Stimulated activated naive CD4-positive, alpha-beta T cell treated with Interleukin-2 at 50 U/mL for 16 hours (primary cell): ENCODE results near the gene WDR82.

Experiments used
- DNase-seq: peaks from one replicate; lab custom pipeline; 2025; lab: John Stamatoyannopoulos, UW

The WDR82 gene

GRCh38 chr3:52222319-52223221 lies 55.9 kb downstream of the WDR82 start:
- DNase-seq, result no peak

- peak; percentile 46 for DNase-seq
Measured at GRCh38 chr3:52221563-52222318, 56.7 kb downstream of the WDR82 start.

GRCh38 chr3:52221141-52221562 lies 57.3 kb downstream of the WDR82 start:
- no peak for DNase-seq

GRCh38 chr3:52220380-52221026 lies 57.9 kb downstream of the WDR82 start:
- peak; percentile 81 for DNase-seq

GRCh38 chr3:52218937-52219650 lies 59.4 kb downstream of the WDR82 start:
- DNase-seq, result no peak

- no peak for DNase-seq
Measured at GRCh38 chr3:52218454-52218853, 60.0 kb downstream of the WDR82 start.

GRCh38 chr3:52218026-52218425 lies 60.4 kb downstream of the WDR82 start:
- no peak for DNase-seq

GRCh38 chr3:52217409-52217805 lies 61.0 kb downstream of the WDR82 start:
- no peak for DNase-seq

GRCh38 chr3:52216585-52217408 lies 61.7 kb downstream of the WDR82 start:
- peak; percentile 51 for DNase-seq

- DNase-seq, result no peak
Measured at GRCh38 chr3:52215351-52215750, 63.1 kb downstream of the WDR82 start.

- no peak for DNase-seq
Measured at GRCh38 chr3:52213901-52214300, 64.5 kb downstream of the WDR82 start.

- no peak for DNase-seq
Measured at GRCh38 chr3:52213005-52213404, 65.4 kb downstream of the WDR82 start.

GRCh38 chr3:52211268-52211891 lies 67.1 kb downstream of the WDR82 start:
- DNase-seq, result no peak

- no peak for DNase-seq
Measured at GRCh38 chr3:52210550-52211046, 67.9 kb downstream of the WDR82 start.

GRCh38 chr3:52210037-52210436 lies 68.4 kb downstream of the WDR82 start:
- DNase-seq, result no peak

GRCh38 chr3:52208556-52208955 lies 69.9 kb downstream of the WDR82 start:
- DNase-seq, result no peak

- DNase-seq, result no peak
Measured at GRCh38 chr3:52205727-52206372, 72.6 kb downstream of the WDR82 start.
